CD4-positive, alpha-beta T cell treated with Interleukin-4 for 1 hour (primary cell): Measurements from ENCODE around the gene TRA2A.

Experiments
- DNase-seq, 2 donors: peaks; one replicate each; pipeline ENCODE4 v3.0.0-alpha.2; 2020 to 2022

The TRA2A gene

GRCh38 chr7:23469150-23469960, 62.4 kb downstream of the TRA2A start:
- DNase-seq: peak in 1 of 2 donors; percentile 38

DNA sequence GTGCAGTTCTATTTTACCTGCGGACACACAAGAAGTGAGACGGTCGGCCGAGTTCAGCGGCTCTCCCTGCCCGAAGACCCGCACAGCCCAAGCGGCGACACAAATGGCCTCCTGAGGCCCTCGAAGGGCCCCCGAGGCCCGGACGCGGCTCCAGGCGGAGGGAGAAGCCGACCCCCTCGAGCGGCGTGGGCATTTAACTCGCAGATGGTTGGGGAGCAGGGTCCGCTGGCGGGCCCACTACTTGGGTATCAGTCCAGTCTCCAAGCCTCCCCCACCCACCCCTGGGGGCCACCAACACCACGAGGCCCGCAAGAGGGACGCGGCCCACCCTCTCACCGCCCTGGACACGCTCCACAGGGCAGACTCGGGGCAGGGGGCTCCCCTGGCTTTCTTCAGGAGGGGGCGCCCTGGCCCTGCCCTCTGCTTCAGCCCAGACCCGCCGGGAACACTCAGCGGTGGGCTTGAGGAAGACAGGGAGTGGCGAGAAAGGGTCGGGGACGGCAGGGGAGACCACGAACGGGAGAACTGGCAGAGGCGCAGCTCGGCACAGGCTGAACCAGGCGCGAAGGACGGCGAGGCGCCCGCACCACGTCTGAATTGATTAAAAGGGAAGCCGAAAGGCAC, 63.1 kb downstream of the TRA2A start:
- no peak for DNase-seq

DNA sequence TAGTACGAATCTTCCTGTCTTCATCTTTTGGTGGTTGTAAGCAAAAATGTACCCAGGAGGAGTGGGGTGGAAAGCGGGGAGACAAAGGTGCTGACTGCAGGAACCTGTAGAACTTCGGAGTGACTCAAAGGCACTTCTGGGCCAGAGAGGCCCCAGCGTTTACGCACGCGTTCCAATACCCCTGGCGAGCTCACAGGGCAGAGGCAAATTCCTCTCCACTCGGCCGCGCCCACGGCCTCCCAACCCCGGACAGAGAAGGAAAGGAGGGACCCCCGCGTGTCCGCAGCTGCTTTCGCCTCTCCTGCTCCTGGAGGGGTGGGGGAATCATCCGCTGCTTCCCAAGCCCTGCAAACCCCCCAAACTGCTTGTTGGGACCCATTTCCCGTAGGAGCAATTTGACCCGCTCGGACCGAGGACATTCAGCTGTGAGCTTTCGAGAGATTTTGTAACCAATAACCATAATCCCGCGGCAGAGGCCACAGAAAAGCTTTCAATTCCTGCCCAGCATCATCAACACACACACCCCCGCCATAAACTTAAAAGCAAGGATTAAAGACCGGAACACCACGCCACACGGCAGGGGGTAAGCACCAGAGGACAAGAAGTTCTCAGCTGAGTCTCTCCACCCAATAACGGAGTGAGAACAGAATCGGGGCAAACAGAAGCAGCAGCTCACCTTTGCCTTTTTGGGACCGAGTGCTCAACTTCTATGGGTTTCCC, 63.8 kb downstream of the TRA2A start:
- no peak for DNase-seq

GRCh38 chr7:23467291-23467805, 64.4 kb downstream of the TRA2A start:
- DNase-seq: no peak

DNA sequence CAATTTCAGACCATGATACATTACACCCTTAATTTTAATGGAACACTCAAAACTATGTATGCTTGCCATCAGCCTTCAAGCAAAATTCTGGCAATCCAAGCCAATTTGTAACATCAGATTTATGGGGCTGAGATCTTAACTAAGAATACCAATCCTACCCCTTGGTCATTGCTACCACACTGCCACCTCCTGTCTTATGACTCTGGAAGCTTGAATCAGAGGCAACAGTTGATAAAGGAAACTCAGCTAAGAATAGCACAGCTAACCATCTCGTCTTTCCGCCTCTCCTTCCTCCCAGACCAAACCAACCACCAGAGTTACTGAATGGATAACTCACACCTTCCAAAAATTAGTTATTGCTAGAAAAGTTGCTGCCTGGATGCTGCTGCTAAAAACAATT, 68.9 kb downstream of the TRA2A start:
- no peak for DNase-seq

GRCh38 chr7:23458044-23458443, 73.7 kb downstream of the TRA2A start:
- no peak for DNase-seq

- no peak for DNase-seq
Measured at GRCh38 chr7:23456093-23456492, 75.7 kb downstream of the TRA2A start.

GRCh38 chr7:23454881-23455526, 76.8 kb downstream of the TRA2A start:
- no peak for DNase-seq
